Vagina (tissue), 2 donors: ENCODE results near the gene SAXO2.
"Not testable (repeated sequence)": the region's sequence is repeated elsewhere in the genome, so short reads cannot be mapped to it uniquely, and the experiment has no call there.

ENCODE experiments used
- POLR2A ChIP-seq, 2 donors: fragments of 450-650 bp; IDR thresholded peaks; one replicate each; pipeline ENCODE4 v1.6.1; 2017; ENCODE audit warnings: antibody characterized with exemption in 2 of 2, mild to moderate bottlenecking in 2 of 2, moderate library complexity in 2 of 2
- POLR2AphosphoS5 ChIP-seq, 2 donors: sonication (generic); formaldehyde crosslinking; IDR thresholded peaks; one replicate each; pipeline ENCODE4 v1.9.0; 2017; ENCODE audit warnings: antibody characterized with exemption in 2 of 2, mild to moderate bottlenecking in 2 of 2, low read depth in 1 of 2; ENCODE audit not compliant: insufficient read depth in 1 of 2
- TF ChIP-seq, protein P1 (sequence below), 3 experiments: fragments of 450-650 bp in 2 of 3; fragments of 200-600 bp in 1 of 3; sonication (generic) in 1 of 3; IDR thresholded peaks; one replicate each; pipeline ENCODE4 v1.5.1; 2017 to 2019; ENCODE audit warnings: antibody characterized with exemption in 3 of 3, mild to moderate bottlenecking in 2 of 3, moderate library complexity in 2 of 3

DNA sequence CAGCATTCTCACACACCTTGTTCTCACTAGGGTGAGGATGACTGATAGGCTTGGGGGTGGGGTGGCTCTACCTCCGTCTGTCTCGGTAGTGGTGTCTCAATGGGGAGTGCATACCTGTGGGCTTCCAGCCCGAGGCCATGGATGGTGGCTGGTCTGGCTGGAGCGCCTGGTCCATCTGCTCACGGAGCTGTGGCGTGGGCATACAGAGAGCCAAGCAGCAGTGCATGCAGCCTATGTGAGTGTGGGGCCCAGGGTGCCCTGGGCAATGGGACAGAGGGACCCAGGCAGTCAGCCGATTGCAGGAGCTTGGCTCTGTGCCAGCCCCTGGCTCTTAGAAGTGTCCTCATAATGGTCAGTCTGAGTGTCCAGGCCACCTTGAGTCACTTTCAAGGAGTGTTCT lies 54.9 kb downstream of the SAXO2 start:
- not testable (repeated sequence) for TF ChIP-seq POLR2A (IDR thresholded peaks at IDR 0.05); POLR2AphosphoS5 (IDR thresholded peaks at IDR 0.05; ENCODE audit: insufficient read depth in 1 of 2, low read depth in 1 of 2)
- TF ChIP-seq, protein P1, sequence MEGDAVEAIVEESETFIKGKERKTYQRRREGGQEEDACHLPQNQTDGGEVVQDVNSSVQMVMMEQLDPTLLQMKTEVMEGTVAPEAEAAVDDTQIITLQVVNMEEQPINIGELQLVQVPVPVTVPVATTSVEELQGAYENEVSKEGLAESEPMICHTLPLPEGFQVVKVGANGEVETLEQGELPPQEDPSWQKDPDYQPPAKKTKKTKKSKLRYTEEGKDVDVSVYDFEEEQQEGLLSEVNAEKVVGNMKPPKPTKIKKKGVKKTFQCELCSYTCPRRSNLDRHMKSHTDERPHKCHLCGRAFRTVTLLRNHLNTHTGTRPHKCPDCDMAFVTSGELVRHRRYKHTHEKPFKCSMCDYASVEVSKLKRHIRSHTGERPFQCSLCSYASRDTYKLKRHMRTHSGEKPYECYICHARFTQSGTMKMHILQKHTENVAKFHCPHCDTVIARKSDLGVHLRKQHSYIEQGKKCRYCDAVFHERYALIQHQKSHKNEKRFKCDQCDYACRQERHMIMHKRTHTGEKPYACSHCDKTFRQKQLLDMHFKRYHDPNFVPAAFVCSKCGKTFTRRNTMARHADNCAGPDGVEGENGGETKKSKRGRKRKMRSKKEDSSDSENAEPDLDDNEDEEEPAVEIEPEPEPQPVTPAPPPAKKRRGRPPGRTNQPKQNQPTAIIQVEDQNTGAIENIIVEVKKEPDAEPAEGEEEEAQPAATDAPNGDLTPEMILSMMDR (IDR thresholded peaks at IDR 0.05), result not testable (repeated sequence)
